Cortex of kidney (tissue), 1 donor: Measurements from ENCODE around the gene RIPK1.
"Not testable (repeated sequence)": the region's sequence is repeated elsewhere in the genome, so short reads cannot be mapped to it uniquely, and the experiment has no call there.

ENCODE experiments used
- DNase-seq: peaks from one replicate; lab custom pipeline; 2025; lab: John Stamatoyannopoulos, UW

The RIPK1 gene

DNA sequence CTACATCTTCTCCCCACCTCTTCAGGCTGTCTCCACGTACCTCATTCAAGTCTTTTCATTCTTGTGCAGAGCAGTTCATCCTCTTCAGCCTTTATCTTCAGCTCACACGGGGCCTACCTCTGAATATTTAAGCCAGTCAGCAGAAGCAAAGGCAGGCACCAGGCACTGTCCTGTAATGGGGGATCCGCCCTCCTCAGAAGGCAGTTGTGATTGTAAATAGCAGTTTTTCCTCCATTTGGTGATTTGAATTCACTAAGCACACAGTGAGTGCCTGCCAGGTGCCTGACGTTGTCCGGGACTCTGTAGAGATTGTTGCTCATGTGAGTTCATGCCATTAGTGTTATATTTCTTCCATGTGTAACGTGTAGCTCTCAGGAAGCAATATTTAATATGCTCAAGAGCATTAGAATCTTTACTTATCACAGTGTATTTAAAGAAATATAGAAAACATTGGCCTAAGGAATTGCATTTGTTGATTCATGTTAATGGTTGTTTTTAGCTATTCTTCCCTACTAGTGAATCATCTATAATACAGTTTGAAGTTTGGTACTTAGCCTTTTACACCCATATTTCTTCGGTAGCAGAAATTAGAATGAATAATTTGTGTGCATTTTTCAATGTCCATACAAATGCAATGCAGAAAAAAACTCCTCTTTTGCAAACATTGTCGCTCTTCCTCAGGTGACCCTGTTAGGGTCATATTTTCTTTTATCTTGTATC, 68.2 kb downstream of the RIPK1 start:
- no peak for DNase-seq

DNA sequence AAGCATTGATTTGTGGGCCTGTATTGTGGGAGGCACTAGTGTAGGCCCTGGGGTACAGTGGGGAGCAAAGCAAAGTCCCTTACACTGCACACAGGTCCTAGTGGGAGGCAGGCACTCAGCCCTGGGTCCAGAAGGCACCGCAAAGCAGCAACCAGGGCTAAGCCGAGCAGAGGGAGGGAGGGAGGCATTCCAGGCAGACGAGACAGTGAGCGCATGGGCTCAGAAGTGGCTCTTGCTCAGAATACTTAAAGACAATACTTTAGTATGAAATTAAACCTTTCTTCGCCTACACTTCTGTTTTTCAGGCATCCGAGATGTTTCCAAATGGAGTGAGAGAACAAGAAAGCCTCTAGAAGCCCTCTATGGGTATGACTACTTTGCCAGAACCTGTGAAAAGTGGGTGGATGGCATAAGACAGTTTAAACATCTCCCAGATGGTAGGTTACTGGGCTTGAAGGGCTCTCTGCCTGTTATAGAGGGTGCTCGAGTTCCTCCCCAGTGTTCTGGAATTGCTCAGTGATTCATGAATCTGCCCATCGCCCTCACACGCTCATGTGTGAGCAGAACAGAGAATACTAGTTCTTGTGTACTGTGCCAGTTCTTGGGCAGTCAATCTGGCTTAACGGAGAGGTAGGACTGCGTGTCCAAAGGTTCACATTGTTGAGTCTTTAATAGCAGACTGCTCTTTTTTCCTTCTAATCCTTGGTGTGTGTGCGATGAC, 68.9 kb downstream of the RIPK1 start:
- no peak for DNase-seq

DNA sequence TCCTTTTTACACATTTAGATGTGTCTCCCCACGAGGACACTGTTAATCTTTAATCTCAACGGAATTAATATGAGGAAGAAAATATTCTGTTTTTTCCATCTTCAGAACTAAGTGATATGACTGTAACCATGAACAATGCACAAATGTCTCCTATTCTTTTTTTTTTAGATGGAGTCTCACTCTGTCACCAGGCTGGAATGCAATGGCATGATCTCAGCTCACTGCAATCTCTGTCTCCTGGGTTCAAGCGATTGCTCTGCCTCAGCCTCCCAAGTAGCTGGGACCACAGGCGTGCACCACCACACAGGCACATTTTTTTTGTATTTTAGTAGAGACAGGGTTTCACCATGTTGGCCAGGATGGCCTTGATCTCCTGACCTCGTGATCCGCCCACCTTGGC, 69.6 kb downstream of the RIPK1 start:
- not testable (repeated sequence) for DNase-seq

DNA sequence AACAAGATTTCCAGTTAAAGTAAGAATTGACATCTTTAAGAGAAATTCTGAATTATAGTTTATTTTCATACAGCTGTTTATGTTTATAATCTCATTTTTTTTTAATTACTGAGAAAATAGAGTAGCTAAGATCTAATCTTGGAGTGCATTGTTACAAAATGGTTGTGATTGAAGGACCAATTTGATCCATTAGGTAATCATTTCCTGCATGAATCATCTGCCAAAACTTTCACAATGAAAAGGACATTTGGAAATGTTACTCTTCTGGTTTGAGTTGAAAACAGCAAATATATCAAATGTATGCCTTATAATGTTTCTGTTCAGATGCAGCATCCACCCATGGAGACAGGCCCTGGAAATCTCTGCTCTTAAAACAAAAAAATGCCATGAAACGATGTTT, 70.0 kb downstream of the RIPK1 start:
- DNase-seq: no peak

DNA sequence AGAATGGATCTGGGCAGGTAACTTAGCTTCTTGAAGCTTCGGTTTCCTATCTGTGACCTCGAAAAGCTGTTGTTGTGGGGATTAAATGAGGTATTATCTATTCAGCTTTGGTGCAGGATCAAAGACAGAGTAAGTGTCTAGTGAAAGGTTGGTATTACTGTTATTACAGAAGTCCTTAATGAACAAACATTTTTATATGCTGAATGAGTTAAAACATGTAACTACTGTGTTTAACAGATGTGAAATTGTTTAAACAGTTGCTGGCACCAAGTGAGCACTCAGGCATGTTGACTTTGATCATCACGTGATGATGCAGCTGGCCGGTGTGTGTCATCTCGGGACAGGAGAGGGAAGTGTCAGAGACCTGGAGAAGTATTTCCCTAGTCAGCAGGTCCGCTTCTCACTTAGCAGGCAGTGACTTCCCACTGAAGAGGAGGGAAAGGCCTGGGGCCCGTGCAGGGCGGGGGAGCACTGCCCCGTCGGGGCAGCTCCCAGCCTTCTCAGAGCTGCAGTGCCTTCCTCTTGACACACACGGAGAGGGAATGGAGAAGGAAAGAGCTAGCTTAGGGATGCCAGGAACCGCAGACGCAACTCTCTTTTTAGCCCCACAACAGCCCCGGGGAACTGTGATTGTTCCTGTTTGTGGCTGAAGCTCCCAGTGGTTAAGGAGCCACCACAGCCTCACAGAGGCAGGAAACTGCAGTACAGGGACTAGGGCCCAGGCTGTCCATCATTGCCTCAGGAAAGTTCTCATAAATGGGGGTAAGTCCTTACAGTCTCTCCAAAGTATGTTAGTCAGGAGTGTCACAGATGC, 71.0 kb downstream of the RIPK1 start:
- DNase-seq: no peak

DNA sequence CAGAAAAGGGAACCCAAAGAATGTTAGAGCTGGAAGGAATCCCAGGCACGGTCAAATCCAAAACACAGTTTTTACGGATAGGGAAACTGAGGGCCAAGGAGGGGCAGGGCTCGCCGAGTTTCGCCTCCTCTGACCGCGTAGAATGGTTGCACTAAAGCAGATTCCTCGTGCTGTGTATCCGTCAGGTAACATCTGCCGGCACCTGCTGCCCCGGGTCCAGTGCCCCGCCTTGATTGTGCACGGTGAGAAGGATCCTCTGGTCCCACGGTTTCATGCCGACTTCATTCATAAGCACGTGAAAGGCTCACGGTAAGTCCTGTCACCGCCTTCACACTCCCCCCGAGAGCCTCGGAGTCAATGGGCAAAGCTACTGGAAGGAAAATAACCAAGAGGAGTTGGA, 71.9 kb downstream of the RIPK1 start:
- DNase-seq: no peak

DNA sequence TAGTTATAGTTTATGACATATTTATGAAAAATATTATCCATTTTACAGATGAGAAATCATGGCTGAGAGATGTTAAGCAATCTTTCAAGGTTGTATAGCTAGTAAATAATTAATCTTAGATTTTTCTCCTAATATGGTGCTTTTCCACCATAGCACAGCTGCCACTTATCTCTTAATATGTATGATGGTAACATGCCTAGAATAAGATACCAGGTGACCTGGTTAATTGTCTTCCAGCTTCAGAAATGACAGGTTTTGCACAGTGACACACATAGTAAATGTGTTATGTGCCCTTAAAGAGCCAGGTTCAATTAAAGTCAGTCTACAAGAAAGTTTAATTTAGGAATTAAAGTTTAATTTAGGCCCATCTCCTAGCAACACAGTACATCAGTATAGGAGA, 74.2 kb downstream of the RIPK1 start:
- DNase-seq: no peak

DNA sequence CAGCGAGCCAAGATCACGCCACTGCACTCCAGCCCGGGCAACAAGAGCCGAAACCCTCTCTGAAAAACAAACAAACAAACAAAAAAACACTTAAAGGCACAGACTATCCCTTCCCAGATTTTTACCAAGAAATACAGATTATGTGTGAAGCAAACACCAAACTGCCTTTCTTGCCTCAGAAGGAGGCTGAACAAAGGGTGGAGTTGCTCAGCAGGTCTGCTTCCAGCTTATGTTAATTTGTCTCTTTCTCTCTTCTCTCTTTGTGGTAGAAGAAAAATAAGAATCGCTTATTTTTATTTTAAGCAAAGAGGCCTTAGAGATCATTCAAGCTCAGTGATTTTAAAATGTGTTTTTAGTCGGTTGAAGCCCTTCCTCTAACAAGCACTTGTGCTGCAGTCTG, 74.9 kb downstream of the RIPK1 start:
- DNase-seq: no peak

DNA sequence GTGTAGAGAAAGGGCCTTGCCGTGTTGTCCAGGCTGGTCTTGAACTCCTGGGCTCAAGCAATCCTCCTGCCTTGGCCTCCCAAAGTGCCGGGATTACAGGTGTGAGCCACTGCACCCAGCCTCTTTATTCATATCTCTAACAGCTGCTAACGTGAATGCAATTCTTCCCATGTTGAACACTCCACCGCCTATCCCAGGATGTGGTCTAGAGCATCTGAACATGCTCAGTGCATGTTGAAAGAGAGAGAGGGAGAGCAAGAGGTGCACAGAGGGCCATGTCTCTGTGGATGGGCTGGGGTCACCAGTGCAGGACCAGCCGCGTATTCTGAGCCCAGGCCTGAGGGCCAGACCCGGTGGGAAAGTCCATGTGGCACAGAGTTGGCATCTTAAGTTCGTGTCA, 76.3 kb downstream of the RIPK1 start:
- no peak for DNase-seq

DNA sequence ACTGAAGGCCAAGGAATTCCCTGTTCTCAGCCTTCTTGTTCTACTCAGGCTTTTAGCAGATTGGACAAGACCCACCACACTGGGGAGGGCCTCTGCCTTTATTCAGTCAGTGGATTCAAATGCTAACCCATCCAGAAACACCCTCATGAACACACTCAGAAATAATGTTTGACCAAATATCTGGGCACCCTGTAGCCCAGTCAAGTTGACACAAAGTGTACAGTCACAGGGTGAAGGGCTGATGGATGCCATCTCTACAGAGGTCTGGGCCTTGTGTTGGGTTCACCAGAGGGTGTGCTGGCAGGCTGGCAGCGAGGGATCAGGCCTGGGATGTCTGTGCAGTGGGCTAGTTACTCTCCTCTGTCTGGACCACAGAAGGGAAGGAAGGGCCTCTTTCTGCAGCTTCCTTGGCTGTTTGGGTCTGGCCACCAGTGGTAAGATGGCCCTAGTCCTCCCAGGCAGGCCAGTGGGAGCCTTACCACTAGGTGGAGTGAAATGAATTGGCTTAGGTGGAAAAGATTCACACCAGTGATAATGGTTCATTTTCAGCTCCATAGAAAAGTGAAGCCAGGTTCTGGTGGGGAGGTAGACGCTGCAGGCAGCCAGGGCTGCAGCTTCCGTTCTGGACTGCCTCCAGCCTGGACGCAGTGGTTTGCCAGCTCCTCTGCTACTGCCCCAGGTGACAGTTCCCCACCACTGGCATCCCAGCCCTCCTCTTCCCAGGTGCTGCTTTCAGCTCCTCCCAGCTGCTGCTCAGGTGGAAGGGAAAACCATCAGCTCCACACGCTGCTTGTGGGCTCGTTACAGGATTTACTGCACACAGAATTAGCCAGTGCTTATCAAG, 79.8 kb downstream of the RIPK1 start:
- no peak for DNase-seq

DNA sequence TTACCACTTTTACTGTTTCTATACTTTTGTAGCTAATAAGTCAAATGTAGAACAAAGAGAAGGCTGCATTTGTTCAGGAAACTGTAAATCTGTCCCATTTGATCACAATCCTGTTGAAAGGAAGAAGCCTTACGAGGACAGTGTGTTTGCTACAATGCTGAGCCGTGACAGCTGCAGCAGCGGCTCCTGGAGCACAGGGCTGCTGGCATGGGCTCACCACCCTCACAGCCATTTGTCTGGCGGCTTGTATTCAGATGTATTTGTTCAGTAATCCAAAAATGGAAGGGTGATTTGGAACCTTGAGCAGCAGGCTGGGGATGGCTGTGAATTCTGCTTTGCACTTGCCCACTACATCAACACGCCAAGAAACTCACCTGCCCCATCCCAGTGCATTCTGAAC, 83.4 kb downstream of the RIPK1 start:
- DNase-seq: no peak

DNA sequence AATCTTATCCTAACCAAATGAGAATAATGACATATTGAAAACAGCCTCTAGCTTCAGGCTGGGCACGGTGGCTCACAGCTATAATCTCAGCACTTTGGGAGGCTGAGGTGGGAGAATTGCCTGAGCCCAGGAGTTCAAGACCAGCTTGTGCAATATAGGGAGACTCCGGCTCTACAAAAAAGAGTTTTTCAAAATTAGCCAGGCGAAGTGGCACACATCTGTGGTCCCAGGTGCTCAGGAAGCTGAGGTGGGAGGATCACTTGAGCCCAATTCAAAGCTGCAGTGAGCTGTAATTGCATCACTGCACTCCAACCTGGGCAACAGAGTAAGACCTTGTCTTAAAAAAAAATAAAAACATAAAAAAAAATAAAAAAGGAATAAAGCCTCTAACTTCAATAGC, 84.4 kb downstream of the RIPK1 start:
- no peak for DNase-seq

DNA sequence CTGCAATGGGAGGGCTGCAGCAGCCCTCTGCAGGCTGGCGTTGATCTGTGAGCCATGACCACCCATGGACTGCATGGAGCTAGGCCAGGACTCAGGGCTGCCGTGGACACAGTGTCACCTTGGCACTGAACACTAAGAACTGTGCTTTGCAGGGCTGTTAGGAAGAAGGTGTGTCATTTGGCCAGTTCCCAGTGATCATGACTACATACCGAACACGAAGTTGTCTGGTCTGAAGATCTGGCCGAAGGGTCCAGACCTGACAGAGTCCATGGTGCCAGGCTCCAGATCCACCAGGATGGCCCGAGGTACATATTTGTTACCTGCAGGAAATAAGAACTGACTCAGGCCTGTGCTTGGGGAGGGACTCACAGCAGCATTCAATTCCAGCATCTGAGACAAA, 87.1 kb downstream of the RIPK1 start:
- DNase-seq: not testable (repeated sequence)

DNA sequence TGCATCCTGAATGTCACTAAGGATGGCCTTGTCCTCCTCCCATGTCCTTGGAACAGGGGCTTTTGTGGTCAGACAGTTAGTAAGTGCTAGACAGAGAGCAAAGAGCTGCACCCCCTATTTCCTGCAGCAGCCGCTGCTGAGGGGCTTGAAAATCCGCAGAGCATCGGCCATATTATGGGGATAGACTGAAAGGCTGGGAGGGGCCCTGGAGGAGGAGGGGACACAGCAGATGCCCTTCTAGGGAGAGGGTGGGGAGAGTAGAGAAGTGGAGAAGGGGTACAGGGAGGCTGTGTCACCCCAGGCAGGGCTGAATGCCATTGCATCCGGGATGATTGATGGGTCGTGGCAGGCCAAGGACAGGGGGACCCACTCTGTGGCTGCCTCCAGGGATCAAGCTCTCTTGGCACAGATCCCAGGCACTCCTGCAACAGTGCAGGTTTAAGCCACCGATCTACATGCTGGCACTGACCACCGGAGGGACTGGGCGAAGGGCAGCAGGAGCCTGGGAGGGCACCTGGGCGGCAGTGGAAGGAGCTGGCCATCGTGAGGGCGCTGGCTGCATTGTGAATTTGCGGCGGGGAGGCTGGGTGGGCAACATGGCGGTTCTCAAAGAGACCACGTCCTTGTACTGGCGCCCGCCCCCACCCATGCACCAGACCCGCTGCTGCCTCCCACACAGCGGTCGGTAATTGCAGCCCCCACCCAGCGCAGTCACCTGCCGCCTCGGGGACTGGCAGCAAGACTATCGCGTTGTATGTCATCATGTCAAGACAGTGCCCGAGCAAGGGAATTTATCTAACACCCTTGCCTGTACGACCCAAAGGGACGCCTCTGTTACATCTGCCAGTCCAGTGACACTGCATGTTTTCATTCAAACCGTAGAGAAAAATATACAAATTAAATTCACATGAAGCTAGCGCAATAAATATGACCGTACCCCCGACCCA, 88.2 kb downstream of the RIPK1 start:
- not testable (repeated sequence) for DNase-seq

DNA sequence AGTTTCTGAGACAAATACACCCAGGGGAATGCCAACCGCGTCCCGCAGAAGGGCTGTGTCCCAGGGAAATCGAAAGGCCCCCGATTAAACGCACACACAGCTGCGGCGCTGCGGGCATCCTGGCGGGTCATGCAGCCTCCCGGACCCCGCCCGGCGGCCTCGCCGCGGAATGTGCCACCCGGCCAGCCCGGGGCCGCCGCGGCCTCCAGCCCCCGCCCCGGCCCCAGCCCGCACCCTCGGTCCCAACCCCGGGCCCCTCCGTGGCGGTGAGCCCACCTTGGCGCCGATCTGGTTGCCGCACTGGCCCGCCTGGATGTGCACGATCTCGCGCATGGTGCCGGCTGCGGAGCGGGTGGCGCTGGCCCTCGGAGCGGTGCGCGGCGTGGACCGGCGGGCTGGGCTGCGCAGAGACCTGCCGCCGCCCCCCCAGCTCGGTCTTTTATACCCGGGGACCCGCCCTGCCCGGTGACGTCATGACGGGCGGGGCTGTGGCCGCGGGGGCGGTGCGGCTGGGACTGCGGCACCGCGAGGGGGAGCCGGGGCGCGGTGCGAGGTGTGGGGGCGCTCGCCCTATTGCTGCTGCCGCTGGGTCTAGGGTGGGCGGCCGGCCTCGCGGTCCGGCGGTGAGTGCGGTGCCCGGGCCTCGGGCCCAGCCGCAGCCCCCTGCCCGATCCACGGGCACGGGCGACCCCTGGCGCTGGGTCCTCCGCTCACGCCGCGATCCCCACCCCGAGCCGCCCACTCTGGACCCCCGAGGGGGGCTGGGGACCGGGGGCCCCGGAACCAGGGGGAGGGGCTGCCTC, 89.0 kb downstream of the RIPK1 start, which contains the start of gene TUBB2A:
Gene TUBB2A, minus strand, starts transcription at position 414 of the 803 bp plus-strand sequence. Its CDS starts 81 bp downstream, at position 333.
- DNase-seq: no peak

DNA sequence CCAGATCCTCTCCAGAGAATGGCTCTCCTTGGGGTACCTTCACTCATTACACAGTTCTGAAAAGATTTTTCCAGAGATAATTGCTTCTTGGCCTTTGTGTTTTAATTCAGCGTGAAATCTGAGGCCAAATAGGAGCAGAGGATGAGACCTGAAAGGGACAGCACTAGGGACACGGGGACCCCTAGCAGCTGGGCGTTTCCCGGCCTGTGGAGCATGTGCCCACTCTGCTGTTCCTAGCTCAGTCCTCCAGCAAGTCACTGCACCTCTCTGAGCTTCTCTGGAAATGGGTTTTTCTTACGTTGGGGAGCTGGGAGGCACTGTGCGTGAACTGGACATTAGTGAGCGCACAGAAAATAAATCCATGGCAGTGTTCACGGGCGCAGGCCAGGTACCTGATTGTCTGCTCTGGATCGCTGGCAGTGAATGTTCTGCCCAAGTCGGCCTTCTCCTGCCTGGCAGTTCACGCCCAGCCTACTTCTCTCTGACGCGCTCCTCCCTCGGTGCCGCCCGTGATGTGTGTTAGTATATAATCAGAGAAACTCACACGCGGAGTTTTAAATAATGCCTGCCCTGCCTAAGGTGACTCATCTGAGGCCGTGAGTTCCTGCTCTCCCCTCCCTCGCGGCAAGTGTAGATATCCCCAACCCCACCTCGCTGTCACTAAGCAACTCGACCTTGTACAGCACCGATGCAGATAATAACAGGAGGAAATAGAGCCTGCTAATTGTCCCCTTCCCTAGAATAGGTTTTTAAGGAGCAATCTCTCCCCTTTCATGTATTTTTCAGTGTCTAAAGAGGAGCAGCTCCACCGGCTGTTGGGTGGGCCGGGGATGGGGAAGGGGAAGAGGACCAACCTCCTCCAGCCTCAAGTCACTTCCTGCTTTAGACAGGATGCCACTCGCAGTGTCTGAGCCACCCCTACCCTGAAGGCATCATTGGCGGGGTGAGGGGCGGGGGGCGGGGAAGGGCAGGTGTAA, 91.8 kb downstream of the RIPK1 start:
- no peak for DNase-seq

DNA sequence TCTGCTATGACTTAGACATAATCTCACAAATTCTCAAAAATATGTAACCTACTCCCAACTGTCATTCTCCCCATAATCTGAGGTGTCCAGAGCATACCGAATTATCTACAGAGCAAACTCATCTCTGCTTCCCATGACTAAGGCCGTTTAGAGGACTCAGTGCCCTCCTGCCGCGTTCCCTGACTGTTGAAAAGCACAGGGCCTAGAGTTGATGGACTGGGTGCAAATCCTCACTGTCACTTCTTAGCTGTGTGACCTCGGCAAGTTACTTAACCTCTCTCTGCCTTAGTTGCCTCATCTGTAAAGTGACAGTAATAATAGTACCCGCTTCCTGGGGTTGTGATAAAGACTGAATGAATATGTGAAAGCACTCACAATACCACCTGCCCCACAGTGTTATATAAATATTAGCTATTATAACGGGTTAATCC, 93.8 kb downstream of the RIPK1 start:
- no peak for DNase-seq

DNA sequence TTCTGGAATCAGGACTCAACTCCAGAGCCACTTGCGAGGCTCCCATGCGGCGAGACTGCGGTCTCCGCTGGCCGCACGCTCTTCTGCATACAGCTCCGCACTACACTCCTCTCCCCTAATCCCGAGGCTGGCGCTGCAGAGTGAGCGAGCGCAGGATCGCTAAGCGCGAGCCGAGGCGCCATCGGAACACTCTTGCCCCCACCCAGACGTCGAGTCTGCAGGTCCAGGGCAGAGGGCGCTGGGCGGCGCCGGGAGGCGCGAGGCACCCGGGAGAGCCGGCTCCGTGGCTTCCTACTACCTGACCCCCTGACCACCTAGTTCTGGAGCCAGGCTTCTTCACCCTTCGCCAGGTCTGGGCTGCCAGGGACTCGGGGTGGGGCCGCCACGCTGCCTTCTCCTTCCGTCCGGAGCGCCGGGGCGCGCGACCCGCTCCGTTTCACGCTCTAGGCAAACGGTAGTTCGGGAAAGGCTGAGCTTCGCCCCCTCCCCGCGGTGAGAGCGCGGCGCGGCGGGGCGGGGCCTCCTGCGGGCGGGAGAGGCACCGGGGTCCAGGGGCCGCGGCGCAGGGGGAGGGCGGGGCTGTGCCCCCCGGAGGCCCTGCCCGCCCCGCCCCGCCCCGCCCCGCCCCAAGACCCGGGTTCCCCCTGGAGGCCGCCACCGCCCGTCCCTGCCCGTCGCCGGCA, 94.4 kb downstream of the RIPK1 start:
- DNase-seq: no peak
